Neuron (in vitro differentiated cells): Measurements from ENCODE around the gene BCL11B.
"Not testable (repeated sequence)": the region's sequence is repeated elsewhere in the genome, so short reads cannot be mapped to it uniquely, and the experiment has no call there.

ENCODE experiments used
- H2AFZ ChIP-seq: one replicate; pipeline ENCODE4 v1.6.1; 2013; ENCODE audit warnings: low read depth, mild to moderate bottlenecking, inconsistent platforms, low read length, moderate library complexity
- H3K27me3 ChIP-seq: one replicate; pipeline ENCODE4 v1.6.1; 2013; ENCODE audit warnings: low read length; ENCODE audit not compliant: insufficient read depth
- H3K36me3 ChIP-seq: one replicate; pipeline ENCODE4 v1.6.1; 2013; ENCODE audit warnings: low read length; ENCODE audit not compliant: insufficient read depth
- H3K4me1 ChIP-seq: one replicate; pipeline ENCODE4 v1.6.1; 2013; ENCODE audit warnings: low read length; ENCODE audit not compliant: insufficient read depth
- H3K4me3 ChIP-seq: 2 replicates; pipeline ENCODE4 v1.5.1; 2013; ENCODE audit warnings: mild to moderate bottlenecking, low read length, moderate library complexity
- H3K9me3 ChIP-seq: one replicate; pipeline ENCODE4 v1.6.1; 2013; ENCODE audit warnings: low read length

Gene BCL11B

DNA sequence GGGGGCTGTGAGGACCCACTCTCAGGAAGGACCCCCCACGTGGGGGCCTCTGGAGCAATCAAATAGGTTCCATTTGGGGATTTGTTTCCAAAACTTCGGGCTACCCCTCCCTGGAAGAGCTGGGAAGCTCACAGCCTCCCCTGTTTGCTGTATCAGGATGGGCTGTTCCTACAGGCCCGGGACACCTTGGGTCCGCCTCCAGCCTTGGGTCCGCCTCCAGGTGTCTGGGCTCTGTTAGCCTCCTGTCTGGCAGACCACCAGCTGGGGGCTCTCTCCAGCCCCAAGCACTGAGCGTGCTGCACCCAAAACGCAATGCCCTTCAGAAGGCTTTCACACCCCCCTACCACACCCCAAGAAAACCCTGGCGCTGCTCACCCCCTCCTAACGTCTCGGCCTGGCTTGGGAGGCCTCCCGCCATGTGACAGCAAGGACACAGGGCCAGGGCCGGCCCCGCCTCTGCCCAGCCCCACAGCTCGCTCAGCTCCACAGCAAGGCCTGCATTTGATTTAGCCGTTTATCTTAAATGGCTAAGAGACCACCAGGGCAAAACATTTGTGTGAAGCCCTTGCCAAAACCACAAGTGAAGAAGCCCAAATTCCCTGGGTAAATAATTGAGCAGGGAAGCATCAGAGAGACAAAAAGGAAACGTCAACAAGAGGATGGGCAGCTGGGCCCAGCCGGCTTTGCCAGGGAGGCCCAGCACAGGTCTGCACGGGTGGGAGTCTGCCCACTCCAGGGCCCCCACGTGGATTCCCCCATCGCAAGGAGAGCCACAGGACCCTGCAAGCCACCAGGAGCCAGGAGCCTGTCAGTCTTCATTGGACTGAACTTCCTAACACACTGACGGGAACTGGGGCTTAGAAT lies 39.9 kb downstream of the BCL11B start:
- Histone ChIP-seq H3K9me3 (peaks cover 8% of the 10 kb centered on the region), H2AFZ (no peak overlapping the region), H3K27me3 (peaks cover 20% of the 10 kb centered on the region), H3K36me3 (no peaks in the 10 kb centered on the region), H3K4me3 (no peak overlapping the region), H3K4me1 (no peaks in the 10 kb centered on the region)

GRCh38 chr14:99231161-99231849 lies 40.7 kb downstream of the BCL11B start:
- H3K27me3 ChIP-seq = peaks cover 20% of the 10 kb centered on the region
- H3K9me3 ChIP-seq = peaks cover 7% of the 10 kb centered on the region
- no peaks in the 10 kb centered on the region for H3K36me3 ChIP-seq
- H2AFZ ChIP-seq = no peak overlapping the region
- no peaks in the 10 kb centered on the region for H3K4me1 ChIP-seq
- H3K4me3 ChIP-seq = no peak overlapping the region

GRCh38 chr14:99230208-99231151 lies 41.5 kb downstream of the BCL11B start:
- H3K27me3 ChIP-seq = peaks cover 20% of the 10 kb centered on the region
- no peak overlapping the region for H3K4me3 ChIP-seq
- H3K4me1 ChIP-seq = no peaks in the 10 kb centered on the region
- H2AFZ ChIP-seq = no peak overlapping the region
- no peaks in the 10 kb centered on the region for H3K36me3 ChIP-seq
- H3K9me3 ChIP-seq = peaks cover 6% of the 10 kb centered on the region

GRCh38 chr14:99229654-99230207 lies 42.3 kb downstream of the BCL11B start:
- Histone ChIP-seq H3K4me1 (no peaks in the 10 kb centered on the region), H3K4me3 (no peak overlapping the region), H3K27me3 (peaks cover 20% of the 10 kb centered on the region), H2AFZ (no peak overlapping the region), H3K9me3 (peaks cover 2% of the 10 kb centered on the region), H3K36me3 (no peaks in the 10 kb centered on the region)

DNA sequence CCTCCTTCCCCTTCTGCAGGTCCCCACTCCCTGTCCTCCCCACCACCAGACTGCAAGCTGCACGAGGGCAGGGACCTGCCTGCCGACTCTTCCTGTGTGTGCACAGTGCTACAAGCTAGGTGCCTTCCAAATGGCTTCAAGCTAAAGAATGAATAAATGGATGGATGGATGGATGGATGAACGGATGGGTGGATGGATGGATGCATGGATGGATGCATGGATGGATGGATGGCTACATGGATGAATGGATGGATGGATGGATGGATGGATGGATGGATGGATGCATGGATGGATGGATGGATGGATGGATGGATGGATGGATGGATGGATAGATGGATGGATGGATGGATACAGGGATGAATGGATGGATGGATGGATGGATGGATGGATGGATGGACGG lies 43.2 kb downstream of the BCL11B start:
- not testable (repeated sequence) for H2AFZ ChIP-seq, H3K4me3 ChIP-seq, H3K4me1 ChIP-seq, H3K36me3 ChIP-seq, H3K9me3 ChIP-seq
- H3K27me3 ChIP-seq = peaks cover 20% of the 10 kb centered on the region

DNA sequence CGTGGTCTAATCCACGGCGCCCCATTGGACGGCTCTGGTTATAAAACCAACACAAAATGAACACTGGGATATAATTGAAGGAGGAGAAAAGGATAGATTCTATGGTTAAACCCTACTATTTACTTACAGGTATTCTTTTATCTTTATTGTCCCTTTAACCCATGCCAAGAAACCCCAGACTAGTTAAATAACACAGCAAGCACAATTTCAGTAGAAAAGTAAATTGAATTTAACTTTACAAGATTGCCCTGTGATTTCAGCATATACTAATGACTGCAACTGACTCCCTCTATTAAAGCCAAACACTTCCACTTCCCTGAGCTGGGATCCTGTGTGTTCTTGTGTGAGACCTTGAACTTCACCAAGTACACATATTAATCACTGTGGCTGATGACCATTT lies 45.3 kb downstream of the BCL11B start:
- H3K36me3 ChIP-seq = no peaks in the 10 kb centered on the region
- no peak overlapping the region for H2AFZ ChIP-seq
- H3K9me3 ChIP-seq = no peaks in the 10 kb centered on the region
- H3K4me3 ChIP-seq = no peak overlapping the region
- peaks cover 18% of the 10 kb centered on the region for H3K27me3 ChIP-seq
- no peaks in the 10 kb centered on the region for H3K4me1 ChIP-seq

DNA sequence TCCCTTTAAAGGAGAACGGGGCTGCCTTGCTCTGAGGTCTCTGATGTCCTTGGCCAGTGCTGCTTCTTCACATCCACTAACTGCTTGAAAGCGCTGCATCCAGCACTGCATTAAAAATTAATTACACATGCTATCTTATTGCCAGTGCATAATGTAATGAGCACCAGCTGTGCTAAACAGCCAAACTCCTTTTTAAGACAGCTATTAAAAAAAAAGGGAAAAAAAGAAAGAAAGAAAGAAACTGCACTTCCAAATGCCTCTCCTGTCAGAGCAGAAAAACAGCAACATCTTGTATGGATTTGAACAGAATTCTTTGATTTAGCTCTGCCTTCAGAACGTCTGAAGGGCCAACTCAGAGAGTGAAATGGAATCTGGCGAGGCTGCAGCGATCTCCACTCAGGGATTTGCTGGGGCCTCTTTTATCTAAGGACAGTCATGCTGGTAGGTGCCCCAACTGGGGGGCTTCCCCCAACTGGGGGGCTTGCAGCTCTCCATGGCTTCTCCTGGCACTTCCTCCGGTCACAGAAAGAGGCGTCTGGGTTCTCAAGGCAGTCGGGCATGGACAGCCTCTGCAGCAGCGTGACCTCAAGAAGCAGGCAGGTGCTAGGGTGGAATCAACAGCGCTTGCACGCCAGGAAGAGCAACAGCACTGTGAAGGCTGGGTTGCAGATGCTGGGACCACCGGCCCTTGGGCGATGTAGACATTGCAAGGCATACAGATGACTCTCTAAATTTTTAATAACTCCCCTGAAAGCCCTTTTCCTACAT lies 46.4 kb downstream of the BCL11B start:
- H3K4me3 ChIP-seq = no peak overlapping the region
- H3K27me3 ChIP-seq = peaks cover 11% of the 10 kb centered on the region
- no peaks in the 10 kb centered on the region for H3K9me3 ChIP-seq

DNA sequence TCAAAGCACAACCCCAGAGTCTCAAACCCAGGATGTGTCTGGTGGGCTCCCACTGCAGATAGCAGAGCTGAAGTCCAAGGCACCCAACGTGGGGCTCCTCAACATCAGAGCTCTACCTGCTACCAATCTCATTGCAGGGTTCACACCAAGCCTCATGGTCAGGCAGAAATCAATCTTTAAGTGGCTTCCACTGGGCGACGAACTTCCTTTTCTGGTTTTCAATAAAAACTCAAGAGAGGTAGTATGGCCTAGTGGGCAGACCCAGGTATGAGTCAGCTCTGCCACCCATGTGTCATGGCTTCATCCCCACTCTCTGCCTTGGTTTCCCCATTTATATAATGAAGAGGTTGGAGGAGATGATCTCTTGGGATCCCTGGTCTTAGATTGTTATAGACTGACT lies 47.0 kb downstream of the BCL11B start:
- Histone ChIP-seq H3K27me3 (peaks cover 6% of the 10 kb centered on the region), H3K36me3 (no peaks in the 10 kb centered on the region), H3K4me3 (no peak overlapping the region), H2AFZ (no peak overlapping the region), H3K9me3 (no peaks in the 10 kb centered on the region), H3K4me1 (no peaks in the 10 kb centered on the region)

More for the DNA sequence above, 46.4 kb downstream of the BCL11B start:
- no peaks in the 10 kb centered on the region for H3K36me3 ChIP-seq
- no peaks in the 10 kb centered on the region for H3K4me1 ChIP-seq
- H2AFZ ChIP-seq = no peak overlapping the region

GRCh38 chr14:99224116-99224910 lies 47.7 kb downstream of the BCL11B start:
- Histone ChIP-seq H3K36me3 (no peaks in the 10 kb centered on the region), H3K4me3 (no peak overlapping the region), H2AFZ (no peak overlapping the region), H3K9me3 (no peaks in the 10 kb centered on the region), H3K27me3 (peaks cover 4% of the 10 kb centered on the region), H3K4me1 (no peaks in the 10 kb centered on the region)

- Histone ChIP-seq H3K27me3 (peaks cover 4% of the 10 kb centered on the region), H2AFZ (no peak overlapping the region), H3K4me3 (no peak overlapping the region), H3K4me1 (no peaks in the 10 kb centered on the region), H3K9me3 (no peaks in the 10 kb centered on the region), H3K36me3 (no peaks in the 10 kb centered on the region)
Measured at GRCh38 chr14:99221445-99221844, 50.6 kb downstream of the BCL11B start.

GRCh38 chr14:99217066-99217955 lies 54.7 kb downstream of the BCL11B start:
- H2AFZ ChIP-seq = no peak overlapping the region
- H3K36me3 ChIP-seq = no peaks in the 10 kb centered on the region
- H3K9me3 ChIP-seq = no peaks in the 10 kb centered on the region
- no peak overlapping the region for H3K4me3 ChIP-seq
- H3K4me1 ChIP-seq = no peaks in the 10 kb centered on the region
- peaks cover 5% of the 10 kb centered on the region for H3K27me3 ChIP-seq
